Parathyroid adenoma (tissue), 2 donors: ENCODE measurements around the gene EFCAB14.

Source experiments
- H2AFZ ChIP-seq: fragments of 300-600 bp; sonication (generic); one replicate; pipeline ENCODE4 v1.7.0; 2017; ENCODE audit warnings: antibody characterized with exemption, mild to moderate bottlenecking
- H3K27ac ChIP-seq: fragments of 300-600 bp; sonication (generic); one replicate; pipeline ENCODE4 v1.7.0; 2017
- H3K27me3 ChIP-seq: fragments of 300-600 bp; sonication (generic); one replicate; pipeline ENCODE4 v1.7.0; 2017; ENCODE audit warnings: low read length; ENCODE audit not compliant: control insufficient read depth, insufficient read depth
- H3K36me3 ChIP-seq: fragments of 300-600 bp; sonication (generic); one replicate; pipeline ENCODE4 v1.7.0; 2017; ENCODE audit warnings: low read length; ENCODE audit not compliant: control insufficient read depth, insufficient read depth
- H3K4me1 ChIP-seq: fragments of 300-600 bp; sonication (generic); one replicate; pipeline ENCODE4 v1.7.0; 2017; ENCODE audit warnings: control low read depth
- H3K4me2 ChIP-seq: fragments of 300-600 bp; sonication (generic); one replicate; pipeline ENCODE4 v1.7.0; 2017; ENCODE audit warnings: low read length
- H3K4me3 ChIP-seq: fragments of 300-600 bp; sonication (generic); one replicate; pipeline ENCODE4 v1.7.0; 2017; ENCODE audit warnings: low read depth, low read length
- H3K79me2 ChIP-seq: fragments of 300-600 bp; sonication (generic); one replicate; pipeline ENCODE4 v1.7.0; 2017; ENCODE audit warnings: control low read depth
- H3K9ac ChIP-seq: fragments of 300-600 bp; sonication (generic); one replicate; pipeline ENCODE4 v1.7.0; 2017; ENCODE audit warnings: mild to moderate bottlenecking
- H3K9me3 ChIP-seq: fragments of 300-600 bp; sonication (generic); one replicate; pipeline ENCODE4 v1.7.0; 2017; ENCODE audit warnings: low read length; ENCODE audit not compliant: control insufficient read depth
- TF ChIP-seq, protein P1 (sequence below): fragments of 300-600 bp; sonication (generic); IDR thresholded peaks from one replicate; pipeline ENCODE4 v1.7.0; 2017; ENCODE audit warnings: antibody characterized with exemption, mild to moderate bottlenecking
- donor health status: primary hyperparathyroidism.

The EFCAB14 gene

DNA sequence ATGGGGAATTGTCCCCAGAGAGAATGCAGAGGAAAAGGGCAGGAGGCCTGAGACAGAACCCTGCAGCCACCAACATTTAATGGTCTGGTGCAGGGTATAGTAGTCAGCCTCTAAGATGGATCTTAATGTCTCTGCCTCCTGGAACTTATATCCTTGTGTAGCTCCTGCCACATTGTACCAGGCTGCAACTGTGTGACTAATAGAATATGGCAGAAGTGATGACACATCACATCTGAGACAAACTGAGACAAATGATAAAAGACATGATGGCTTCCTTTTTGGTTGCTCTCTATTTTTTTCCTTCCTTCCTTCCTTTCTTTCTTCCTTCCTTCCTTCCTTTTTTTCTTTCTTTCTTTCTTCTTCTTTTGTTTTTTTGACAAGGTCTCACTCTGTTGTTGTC lies 42.8 kb upstream of the EFCAB14 start:
- no peak overlapping the region for H3K9ac ChIP-seq
- no peaks in the 10 kb centered on the region for H3K79me2 ChIP-seq
- no peaks in the 10 kb centered on the region for H3K9me3 ChIP-seq
- no peak overlapping the region for H3K27ac ChIP-seq
- no peak overlapping the region for H3K4me3 ChIP-seq
- TF ChIP-seq, protein P1, sequence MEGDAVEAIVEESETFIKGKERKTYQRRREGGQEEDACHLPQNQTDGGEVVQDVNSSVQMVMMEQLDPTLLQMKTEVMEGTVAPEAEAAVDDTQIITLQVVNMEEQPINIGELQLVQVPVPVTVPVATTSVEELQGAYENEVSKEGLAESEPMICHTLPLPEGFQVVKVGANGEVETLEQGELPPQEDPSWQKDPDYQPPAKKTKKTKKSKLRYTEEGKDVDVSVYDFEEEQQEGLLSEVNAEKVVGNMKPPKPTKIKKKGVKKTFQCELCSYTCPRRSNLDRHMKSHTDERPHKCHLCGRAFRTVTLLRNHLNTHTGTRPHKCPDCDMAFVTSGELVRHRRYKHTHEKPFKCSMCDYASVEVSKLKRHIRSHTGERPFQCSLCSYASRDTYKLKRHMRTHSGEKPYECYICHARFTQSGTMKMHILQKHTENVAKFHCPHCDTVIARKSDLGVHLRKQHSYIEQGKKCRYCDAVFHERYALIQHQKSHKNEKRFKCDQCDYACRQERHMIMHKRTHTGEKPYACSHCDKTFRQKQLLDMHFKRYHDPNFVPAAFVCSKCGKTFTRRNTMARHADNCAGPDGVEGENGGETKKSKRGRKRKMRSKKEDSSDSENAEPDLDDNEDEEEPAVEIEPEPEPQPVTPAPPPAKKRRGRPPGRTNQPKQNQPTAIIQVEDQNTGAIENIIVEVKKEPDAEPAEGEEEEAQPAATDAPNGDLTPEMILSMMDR: no peak
- peaks cover 2% of the 10 kb centered on the region for H3K4me1 ChIP-seq
- no peaks in the 10 kb centered on the region for H3K36me3 ChIP-seq
- H2AFZ ChIP-seq: no peak overlapping the region
- no peak overlapping the region for H3K4me2 ChIP-seq
- no peaks in the 10 kb centered on the region for H3K27me3 ChIP-seq

DNA sequence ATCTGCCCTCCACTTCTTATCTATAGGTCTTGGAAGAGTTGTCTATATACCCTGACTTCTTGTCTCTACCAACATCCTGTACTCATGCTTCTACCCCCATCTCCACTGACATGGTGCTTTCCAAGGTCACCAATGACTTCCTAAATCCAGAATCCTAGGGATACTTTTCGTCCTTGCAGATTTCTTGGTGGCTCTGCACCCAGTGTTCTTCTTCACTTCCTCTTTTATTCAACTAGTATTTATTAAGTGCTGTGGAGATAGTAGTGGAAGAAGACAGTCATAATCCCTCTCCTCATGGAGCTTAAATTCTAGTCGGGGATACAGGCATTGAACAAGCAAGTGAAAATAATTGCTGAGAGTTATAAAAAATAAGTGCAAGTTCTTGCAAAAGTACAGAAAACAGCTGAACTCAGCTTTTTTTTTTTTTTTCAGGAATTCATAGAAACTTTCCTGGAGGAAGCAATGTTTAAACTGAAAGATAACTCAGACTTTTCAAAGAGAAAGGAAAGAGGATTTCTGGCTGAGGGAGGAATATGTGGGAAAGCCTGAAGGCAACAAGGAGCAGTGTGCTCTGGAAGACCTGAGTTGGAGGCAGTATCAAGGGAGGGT lies 41.7 kb upstream of the EFCAB14 start:
- H3K9me3 ChIP-seq: no peaks in the 10 kb centered on the region
- no peak overlapping the region for H3K4me3 ChIP-seq
- TF ChIP-seq, protein P1: no peak
- H3K27me3 ChIP-seq: no peaks in the 10 kb centered on the region
- no peaks in the 10 kb centered on the region for H3K36me3 ChIP-seq
- H3K4me2 ChIP-seq: no peak overlapping the region
- no peaks in the 10 kb centered on the region for H3K79me2 ChIP-seq
- H2AFZ ChIP-seq: no peak overlapping the region
- no peak overlapping the region for H3K27ac ChIP-seq
- peaks cover 2% of the 10 kb centered on the region for H3K4me1 ChIP-seq
- H3K9ac ChIP-seq: no peak overlapping the region

DNA sequence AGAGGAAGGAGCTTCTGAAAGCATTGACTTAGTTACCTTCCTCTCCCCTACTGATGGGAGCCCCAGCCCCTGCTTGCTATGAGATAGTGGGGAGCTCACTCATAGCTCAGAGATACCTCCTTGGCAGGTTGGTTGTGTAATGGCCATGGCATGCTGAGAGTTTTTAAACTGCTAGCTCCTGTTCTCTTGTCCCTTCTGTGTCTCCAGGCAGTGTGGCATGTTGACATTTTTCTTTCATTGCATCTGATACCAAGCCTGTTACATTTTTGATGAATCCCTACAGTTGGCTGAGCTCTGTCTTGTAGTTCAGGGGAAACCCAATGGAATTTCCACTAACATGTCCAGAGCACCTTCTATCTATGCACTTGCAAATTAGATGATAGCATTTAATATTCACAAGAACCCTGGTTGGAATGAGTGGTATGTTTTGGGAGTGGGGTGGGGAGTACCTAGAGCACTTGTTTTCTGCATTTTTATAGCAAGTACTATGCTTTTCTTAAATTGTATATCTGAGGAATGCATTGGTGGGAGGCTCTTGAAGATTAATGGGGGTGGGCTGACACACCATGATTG lies 39.1 kb upstream of the EFCAB14 start:
- peak overlapping the region; percentile 58 for H2AFZ ChIP-seq
- no peaks in the 10 kb centered on the region for H3K79me2 ChIP-seq

DNA sequence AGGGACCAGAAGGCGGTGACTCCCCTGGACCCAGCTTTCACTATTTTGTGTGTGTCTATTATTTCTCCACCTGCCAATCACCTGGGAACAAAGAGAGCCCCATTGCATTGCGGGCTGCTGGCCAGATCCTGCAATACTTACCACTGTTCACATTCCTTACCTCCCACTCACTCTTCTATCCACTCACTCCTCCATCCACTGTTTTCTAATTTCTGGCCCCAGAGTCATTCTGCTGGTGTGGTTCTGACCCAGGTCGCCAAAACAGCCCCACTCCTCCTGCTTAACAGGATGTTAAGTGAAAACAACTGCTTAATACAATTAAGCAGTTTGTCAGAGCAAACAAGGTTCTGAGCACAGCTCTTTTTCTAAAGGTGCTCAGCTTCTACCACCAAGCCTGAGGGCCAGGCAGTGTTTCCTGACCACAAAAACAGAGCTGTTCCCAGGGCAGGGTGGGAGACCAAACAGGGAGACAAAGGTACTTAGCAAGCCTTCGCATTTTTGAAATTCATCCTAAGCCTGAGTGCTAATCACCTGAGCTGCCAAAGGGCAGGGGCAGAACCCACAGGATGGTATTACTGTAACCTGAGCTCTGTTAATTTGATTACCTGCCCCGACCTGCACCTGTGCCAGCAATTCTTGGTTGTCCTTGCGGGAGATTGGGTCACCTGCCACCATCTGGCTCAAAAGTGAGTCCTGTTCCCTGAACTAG lies 38.5 kb upstream of the EFCAB14 start:
- no peaks in the 10 kb centered on the region for H3K79me2 ChIP-seq
- H3K36me3 ChIP-seq: no peaks in the 10 kb centered on the region
- H3K9me3 ChIP-seq: no peaks in the 10 kb centered on the region
- no peaks in the 10 kb centered on the region for H3K27me3 ChIP-seq
- H2AFZ ChIP-seq: peak overlapping the region; percentile 58
- peak overlapping the region; percentile 27 for H3K4me2 ChIP-seq
- H3K4me3 ChIP-seq: no peak overlapping the region
- H3K9ac ChIP-seq: no peak overlapping the region
- TF ChIP-seq, protein P1: no peak
- H3K27ac ChIP-seq: peak overlapping the region; percentile 64
- peaks cover 2% of the 10 kb centered on the region for H3K4me1 ChIP-seq

More for the DNA sequence above, 39.1 kb upstream of the EFCAB14 start:
- Histone ChIP-seq H3K36me3 (no peaks in the 10 kb centered on the region), H3K9me3 (no peaks in the 10 kb centered on the region), H3K9ac (no peak overlapping the region), H3K27me3 (no peaks in the 10 kb centered on the region), H3K4me3 (no peak overlapping the region), H3K4me2 (peak overlapping the region; percentile 27), H3K27ac (peak overlapping the region; percentile 64), H3K4me1 (peaks cover 2% of the 10 kb centered on the region)
- TF ChIP-seq, protein P1: no peak
